GM23338 (cell line): ENCODE results near the gene SSB. TPM values are rescaled to one million over a fixed set of nuclear protein-coding genes. Genes with fewer than 3 reads are reported as not detected.

ENCODE experiments used
- ATAC-seq: fragments of 200-7000 bp; cut with Tn5 transposase; 3 replicates; pipeline ENCODE4 v1.9.1; 2020
- DNase-seq: peaks from one replicate; pipeline ENCODE4 v3.0.0-alpha.2; 2015; ENCODE audit warnings: low spot score
- H2AFZ ChIP-seq: fragments of 200-600 bp; sonication (generic); 2 replicates; pipeline ENCODE4 v1.8.0; 2016; ENCODE audit warnings: antibody characterized with exemption, mild to moderate bottlenecking, moderate library complexity
- H3F3A ChIP-seq: fragments of 200-600 bp; sonication (generic); replicated peaks from 2 replicates; pipeline ENCODE4 v1.8.0; 2017; ENCODE audit warnings: antibody characterized with exemption, mixed run types, low read depth
- H3K27ac ChIP-seq: fragments of 200-600 bp; sonication (generic); 2 replicates; pipeline ENCODE4 v1.6.1; 2016; ENCODE audit warnings: low read depth
- H3K27me3 ChIP-seq: fragments of 200-600 bp; sonication (generic); 2 replicates; pipeline ENCODE4 v1.8.0; 2016; ENCODE audit warnings: mild to moderate bottlenecking, mixed run types, moderate library complexity; ENCODE audit not compliant: insufficient read depth
- H3K36me3 ChIP-seq: fragments of 200-600 bp; sonication (generic); 2 replicates; pipeline ENCODE4 v1.8.0; 2016; ENCODE audit warnings: mild to moderate bottlenecking; ENCODE audit not compliant: insufficient read depth
- H3K4me1 ChIP-seq: fragments of 200-600 bp; sonication (generic); 2 replicates; pipeline ENCODE4 v1.8.0; 2016; ENCODE audit warnings: mild to moderate bottlenecking, moderate library complexity; ENCODE audit not compliant: insufficient read depth
- H3K4me2 ChIP-seq: fragments of 200-600 bp; sonication (generic); 2 replicates; pipeline ENCODE4 v1.7.1; 2017; ENCODE audit warnings: mixed run types
- H3K4me3 ChIP-seq: fragments of 200-600 bp; sonication (generic); 2 replicates; pipeline ENCODE4 v1.6.1; 2016; ENCODE audit warnings: mixed run types
- H3K79me2 ChIP-seq: fragments of 200-600 bp; sonication (generic); replicated peaks from 2 replicates; pipeline ENCODE4 v1.8.0; 2017; ENCODE audit warnings: mild to moderate bottlenecking; ENCODE audit not compliant: insufficient read depth
- H3K9me2 ChIP-seq: fragments of 200-600 bp; sonication (generic); 2 replicates; pipeline ENCODE4 v1.8.0; 2017; ENCODE audit not compliant: insufficient read depth
- H4K20me1 ChIP-seq: fragments of 200-600 bp; sonication (generic); replicated peaks from 2 replicates; pipeline ENCODE4 v1.8.0; 2017; ENCODE audit warnings: mild to moderate bottlenecking; ENCODE audit not compliant: insufficient read depth
- H3K27ac Mint-ChIP-seq: 2 replicates; pipeline ENCODE4 v1.8.0; 2020; ENCODE audit warnings: inconsistent platforms, mild to moderate bottlenecking, moderate library complexity, mixed read lengths
- H3K27me3 Mint-ChIP-seq: 3 replicates; pipeline ENCODE4 v1.8.0; 2022; ENCODE audit warnings: low read depth, mild to moderate bottlenecking, moderate library complexity, mixed read lengths, inconsistent platforms; ENCODE audit not compliant: insufficient read depth, poor library complexity
- H3K36me3 Mint-ChIP-seq: 3 replicates; pipeline ENCODE4 v1.8.0; 2021; ENCODE audit warnings: low read depth, mild to moderate bottlenecking, inconsistent platforms, moderate library complexity, mixed read lengths
- H3K4me1 Mint-ChIP-seq: 3 replicates; pipeline ENCODE4 v1.8.0; 2020; ENCODE audit warnings: mild to moderate bottlenecking, inconsistent platforms, mixed read lengths
- H3K4me3 Mint-ChIP-seq: 3 replicates; pipeline ENCODE4 v1.8.0; 2021; ENCODE audit warnings: moderate library complexity, mild to moderate bottlenecking, inconsistent platforms, mixed read lengths
- H3K9me3 Mint-ChIP-seq: 3 replicates; pipeline ENCODE4 v1.8.0; 2020; ENCODE audit warnings: moderate library complexity, mild to moderate bottlenecking, inconsistent platforms, mixed read lengths
- CREB1 ChIP-seq: fragments of 250-450 bp; sonication (Bioruptor Pico); IDR thresholded peaks from 2 replicates; pipeline ENCODE4 v1.5.0; 2020; ENCODE audit warnings: low read depth, mild to moderate bottlenecking, moderate library complexity
- JUNB ChIP-seq: IDR thresholded peaks from one replicate; pipeline ENCODE4 v1.6.1; 2016; ENCODE audit warnings: antibody characterized with exemption; ENCODE audit not compliant: unreplicated experiment
- POLR2AphosphoS5 ChIP-seq: IDR thresholded peaks from 2 replicates; pipeline ENCODE4 v1.6.1; 2016; ENCODE audit warnings: antibody characterized with exemption, low read depth
- polyA plus RNA-seq: library from polyadenylated mRNA; unstranded; fragments of >200 nt; fragmentation: Nextera tagmentation; extraction: Ambion mirVana; gene quantifications from 2 replicates; pipeline ENCODE4 v1.2.1, GENCODE V29; 2016
- total RNA-seq: library from RNA; depleted of rRNA; stranded (reverse); fragments of >200 nt; shearing (Covaris generic); gene quantifications from 2 replicates; pipeline ENCODE4 v1.2.3, GENCODE V29; 2014
- TF ChIP-seq, protein P1 (sequence below): fragments of 250-450 bp; sonication (Bioruptor Pico); IDR thresholded peaks from 2 replicates; pipeline ENCODE4 v1.5.0; 2020; ENCODE audit warnings: mild to moderate bottlenecking, moderate library complexity
- TF ChIP-seq, protein P2 (sequence below): IDR thresholded peaks from one replicate; pipeline ENCODE4 v1.6.1; 2018; ENCODE audit warnings: antibody characterized with exemption; ENCODE audit not compliant: unreplicated experiment
- TF ChIP-seq, protein P3 (sequence below): IDR thresholded peaks from 2 replicates; pipeline ENCODE4 v1.6.1; 2016; ENCODE audit warnings: antibody characterized with exemption

SSB gene
- total and polyA plus RNA-seq, 2 experiments from 2014 or later = 246 to 1,104 TPM

DNA sequence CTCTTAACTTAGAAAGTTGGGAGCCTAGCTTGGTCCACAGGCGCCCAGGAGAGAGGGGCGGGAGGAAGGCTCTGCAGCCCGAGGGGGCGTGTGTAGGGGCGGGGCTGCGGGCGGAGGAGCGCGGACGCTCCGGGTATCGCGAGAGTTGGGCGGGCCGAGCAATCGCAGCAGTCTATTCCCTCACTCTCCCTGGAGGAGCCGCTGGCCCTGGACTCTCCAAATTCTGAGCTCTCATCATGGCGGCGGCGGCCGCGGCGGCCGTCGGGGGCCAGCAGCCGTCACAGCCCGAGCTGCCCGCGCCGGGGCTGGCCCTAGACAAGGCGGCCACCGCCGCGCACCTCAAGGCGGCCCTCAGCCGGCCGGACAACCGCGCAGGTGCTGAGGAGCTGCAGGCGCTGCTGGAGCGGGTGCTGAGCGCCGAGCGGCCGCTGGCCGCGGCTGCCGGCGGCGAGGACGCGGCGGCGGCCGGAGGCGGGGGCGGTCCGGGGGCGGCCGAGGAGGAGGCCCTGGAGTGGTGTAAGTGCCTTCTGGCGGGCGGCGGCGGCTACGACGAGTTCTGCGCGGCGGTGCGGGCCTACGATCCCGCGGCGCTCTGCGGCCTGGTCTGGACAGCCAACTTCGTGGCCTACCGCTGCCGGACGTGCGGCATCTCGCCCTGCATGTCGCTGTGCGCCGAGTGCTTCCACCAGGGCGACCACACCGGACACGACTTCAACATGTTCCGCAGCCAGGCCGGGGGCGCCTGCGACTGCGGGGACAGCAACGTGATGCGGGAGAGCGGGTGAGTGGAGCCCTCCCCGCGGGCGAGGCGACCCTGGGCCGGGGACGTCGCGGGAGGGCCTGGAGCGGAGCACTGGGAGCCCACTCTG, 28.8 kb downstream of the SSB start, which contains the start of gene UBR3:
TSS of gene UBR3 (plus strand) at position 183 of the 869 bp plus-strand sequence. CDS start at position 237, 54 bp downstream.
- H3K4me2 ChIP-seq = peak within 1 kb of the TSS; percentile 93
- peaks cover 12% of the 10 kb centered on the region; the same call in 1 of the 2 replicates for H3K4me1 ChIP-seq
- H3K27me3 ChIP-seq = no peaks in the 10 kb centered on the region; the same call in 1 of the 2 replicates
- no peaks in the 10 kb centered on the region for H3K36me3 ChIP-seq
- H3F3A ChIP-seq = no peaks in the 10 kb centered on the region
- H2AFZ ChIP-seq = peak within 1 kb of the TSS; percentile 81; the same call in 1 of the 2 replicates
- Mint-ChIP-seq H3K27ac (no peak within 1 kb of the TSS), H3K9me3 (no peaks in the 10 kb centered on the region; the same call in 2 of the 3 replicates), H3K4me3 (peak within 1 kb of the TSS; percentile 90), H3K36me3 (peaks cover 10% of the 10 kb centered on the region; the same call in 1 of the 3 replicates), H3K27me3 (peaks cover 18% of the 10 kb centered on the region), H3K4me1 (peaks cover 21% of the 10 kb centered on the region)
- H3K79me2 ChIP-seq = peaks cover 62% of the 10 kb centered on the region
- ATAC-seq (peak; percentile 77), DNase-seq (peak; percentile 96)
- H3K9me2 ChIP-seq = no peaks in the 10 kb centered on the region
- TF ChIP-seq POLR2AphosphoS5 (peak; percentile 81), CREB1 (CRISPR knock-in tag) (no peak), JUNB (no peak)
- TF ChIP-seq, protein P1, sequence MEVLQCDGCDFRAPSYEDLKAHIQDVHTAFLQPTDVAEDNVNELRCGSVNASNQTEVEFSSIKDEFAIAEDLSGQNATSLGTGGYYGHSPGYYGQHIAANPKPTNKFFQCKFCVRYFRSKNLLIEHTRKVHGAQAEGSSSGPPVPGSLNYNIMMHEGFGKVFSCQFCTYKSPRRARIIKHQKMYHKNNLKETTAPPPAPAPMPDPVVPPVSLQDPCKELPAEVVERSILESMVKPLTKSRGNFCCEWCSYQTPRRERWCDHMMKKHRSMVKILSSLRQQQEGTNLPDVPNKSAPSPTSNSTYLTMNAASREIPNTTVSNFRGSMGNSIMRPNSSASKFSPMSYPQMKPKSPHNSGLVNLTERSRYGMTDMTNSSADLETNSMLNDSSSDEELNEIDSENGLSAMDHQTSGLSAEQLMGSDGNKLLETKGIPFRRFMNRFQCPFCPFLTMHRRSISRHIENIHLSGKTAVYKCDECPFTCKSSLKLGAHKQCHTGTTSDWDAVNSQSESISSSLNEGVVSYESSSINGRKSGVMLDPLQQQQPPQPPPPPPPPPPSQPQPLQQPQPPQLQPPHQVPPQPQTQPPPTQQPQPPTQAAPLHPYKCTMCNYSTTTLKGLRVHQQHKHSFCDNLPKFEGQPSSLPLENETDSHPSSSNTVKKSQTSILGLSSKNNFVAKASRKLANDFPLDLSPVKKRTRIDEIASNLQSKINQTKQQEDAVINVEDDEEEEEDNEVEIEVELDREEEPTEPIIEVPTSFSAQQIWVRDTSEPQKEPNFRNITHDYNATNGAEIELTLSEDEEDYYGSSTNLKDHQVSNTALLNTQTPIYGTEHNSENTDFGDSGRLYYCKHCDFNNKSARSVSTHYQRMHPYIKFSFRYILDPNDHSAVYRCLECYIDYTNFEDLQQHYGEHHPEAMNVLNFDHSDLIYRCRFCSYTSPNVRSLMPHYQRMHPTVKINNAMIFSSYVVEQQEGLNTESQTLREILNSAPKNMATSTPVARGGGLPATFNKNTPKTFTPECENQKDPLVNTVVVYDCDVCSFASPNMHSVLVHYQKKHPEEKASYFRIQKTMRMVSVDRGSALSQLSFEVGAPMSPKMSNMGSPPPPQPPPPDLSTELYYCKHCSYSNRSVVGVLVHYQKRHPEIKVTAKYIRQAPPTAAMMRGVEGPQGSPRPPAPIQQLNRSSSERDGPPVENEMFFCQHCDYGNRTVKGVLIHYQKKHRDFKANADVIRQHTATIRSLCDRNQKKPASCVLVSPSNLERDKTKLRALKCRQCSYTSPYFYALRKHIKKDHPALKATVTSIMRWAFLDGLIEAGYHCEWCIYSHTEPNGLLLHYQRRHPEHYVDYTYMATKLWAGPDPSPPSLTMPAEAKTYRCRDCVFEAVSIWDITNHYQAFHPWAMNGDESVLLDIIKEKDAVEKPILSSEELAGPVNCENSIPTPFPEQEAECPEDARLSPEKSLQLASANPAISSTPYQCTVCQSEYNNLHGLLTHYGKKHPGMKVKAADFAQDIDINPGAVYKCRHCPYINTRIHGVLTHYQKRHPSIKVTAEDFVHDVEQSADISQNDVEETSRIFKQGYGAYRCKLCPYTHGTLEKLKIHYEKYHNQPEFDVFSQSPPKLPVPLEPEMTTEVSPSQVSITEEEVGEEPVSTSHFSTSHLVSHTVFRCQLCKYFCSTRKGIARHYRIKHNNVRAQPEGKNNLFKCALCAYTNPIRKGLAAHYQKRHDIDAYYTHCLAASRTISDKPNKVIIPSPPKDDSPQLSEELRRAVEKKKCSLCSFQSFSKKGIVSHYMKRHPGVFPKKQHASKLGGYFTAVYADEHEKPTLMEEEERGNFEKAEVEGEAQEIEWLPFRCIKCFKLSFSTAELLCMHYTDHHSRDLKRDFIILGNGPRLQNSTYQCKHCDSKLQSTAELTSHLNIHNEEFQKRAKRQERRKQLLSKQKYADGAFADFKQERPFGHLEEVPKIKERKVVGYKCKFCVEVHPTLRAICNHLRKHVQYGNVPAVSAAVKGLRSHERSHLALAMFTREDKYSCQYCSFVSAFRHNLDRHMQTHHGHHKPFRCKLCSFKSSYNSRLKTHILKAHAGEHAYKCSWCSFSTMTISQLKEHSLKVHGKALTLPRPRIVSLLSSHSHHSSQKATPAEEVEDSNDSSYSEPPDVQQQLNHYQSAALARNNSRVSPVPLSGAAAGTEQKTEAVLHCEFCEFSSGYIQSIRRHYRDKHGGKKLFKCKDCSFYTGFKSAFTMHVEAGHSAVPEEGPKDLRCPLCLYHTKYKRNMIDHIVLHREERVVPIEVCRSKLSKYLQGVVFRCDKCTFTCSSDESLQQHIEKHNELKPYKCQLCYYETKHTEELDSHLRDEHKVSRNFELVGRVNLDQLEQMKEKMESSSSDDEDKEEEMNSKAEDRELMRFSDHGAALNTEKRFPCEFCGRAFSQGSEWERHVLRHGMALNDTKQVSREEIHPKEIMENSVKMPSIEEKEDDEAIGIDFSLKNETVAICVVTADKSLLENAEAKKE (CRISPR knock-in tag) = no peak
- TF ChIP-seq, protein P2, sequence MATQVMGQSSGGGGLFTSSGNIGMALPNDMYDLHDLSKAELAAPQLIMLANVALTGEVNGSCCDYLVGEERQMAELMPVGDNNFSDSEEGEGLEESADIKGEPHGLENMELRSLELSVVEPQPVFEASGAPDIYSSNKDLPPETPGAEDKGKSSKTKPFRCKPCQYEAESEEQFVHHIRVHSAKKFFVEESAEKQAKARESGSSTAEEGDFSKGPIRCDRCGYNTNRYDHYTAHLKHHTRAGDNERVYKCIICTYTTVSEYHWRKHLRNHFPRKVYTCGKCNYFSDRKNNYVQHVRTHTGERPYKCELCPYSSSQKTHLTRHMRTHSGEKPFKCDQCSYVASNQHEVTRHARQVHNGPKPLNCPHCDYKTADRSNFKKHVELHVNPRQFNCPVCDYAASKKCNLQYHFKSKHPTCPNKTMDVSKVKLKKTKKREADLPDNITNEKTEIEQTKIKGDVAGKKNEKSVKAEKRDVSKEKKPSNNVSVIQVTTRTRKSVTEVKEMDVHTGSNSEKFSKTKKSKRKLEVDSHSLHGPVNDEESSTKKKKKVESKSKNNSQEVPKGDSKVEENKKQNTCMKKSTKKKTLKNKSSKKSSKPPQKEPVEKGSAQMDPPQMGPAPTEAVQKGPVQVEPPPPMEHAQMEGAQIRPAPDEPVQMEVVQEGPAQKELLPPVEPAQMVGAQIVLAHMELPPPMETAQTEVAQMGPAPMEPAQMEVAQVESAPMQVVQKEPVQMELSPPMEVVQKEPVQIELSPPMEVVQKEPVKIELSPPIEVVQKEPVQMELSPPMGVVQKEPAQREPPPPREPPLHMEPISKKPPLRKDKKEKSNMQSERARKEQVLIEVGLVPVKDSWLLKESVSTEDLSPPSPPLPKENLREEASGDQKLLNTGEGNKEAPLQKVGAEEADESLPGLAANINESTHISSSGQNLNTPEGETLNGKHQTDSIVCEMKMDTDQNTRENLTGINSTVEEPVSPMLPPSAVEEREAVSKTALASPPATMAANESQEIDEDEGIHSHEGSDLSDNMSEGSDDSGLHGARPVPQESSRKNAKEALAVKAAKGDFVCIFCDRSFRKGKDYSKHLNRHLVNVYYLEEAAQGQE = no peak
- TF ChIP-seq, protein P3, sequence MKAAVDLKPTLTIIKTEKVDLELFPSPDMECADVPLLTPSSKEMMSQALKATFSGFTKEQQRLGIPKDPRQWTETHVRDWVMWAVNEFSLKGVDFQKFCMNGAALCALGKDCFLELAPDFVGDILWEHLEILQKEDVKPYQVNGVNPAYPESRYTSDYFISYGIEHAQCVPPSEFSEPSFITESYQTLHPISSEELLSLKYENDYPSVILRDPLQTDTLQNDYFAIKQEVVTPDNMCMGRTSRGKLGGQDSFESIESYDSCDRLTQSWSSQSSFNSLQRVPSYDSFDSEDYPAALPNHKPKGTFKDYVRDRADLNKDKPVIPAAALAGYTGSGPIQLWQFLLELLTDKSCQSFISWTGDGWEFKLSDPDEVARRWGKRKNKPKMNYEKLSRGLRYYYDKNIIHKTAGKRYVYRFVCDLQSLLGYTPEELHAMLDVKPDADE = no peak
- H3K27ac ChIP-seq = 0 out of 2 replicates have a peak within 1 kb of the TSS, but pooled peaks have one; percentile 34
- peaks cover 12% of the 10 kb centered on the region for H4K20me1 ChIP-seq
- H3K4me3 ChIP-seq = peak within 1 kb of the TSS; percentile 81
